GM19467 (cell line): ENCODE data around the gene VSIG10L.

Experiments
- ATAC-seq: cut with Tn5 transposase; IDR thresholded peaks from one replicate; pipeline ENCODE4 v1.9.1; 2021; ENCODE audit warnings: mild to moderate bottlenecking, moderate library complexity; ENCODE audit not compliant: unreplicated experiment

Gene VSIG10L

GRCh38 chr19:51341976-51342580, at the start of gene VSIG10L:
Gene VSIG10L, minus strand, starts transcription at chr19:51342139. Its CDS starts 15 bp downstream, at chr19:51342124.
- no peak for ATAC-seq

- ATAC-seq, result no peak
These were observed 49.2 kb upstream of the VSIG10L start for GRCh38 chr19:51391073-51391611.

- ATAC-seq, result no peak
These were observed 47.2 kb upstream of the VSIG10L start for GRCh38 chr19:51389143-51389542.

GRCh38 chr19:51387924-51388389, 46.0 kb upstream of the VSIG10L start, which contains the start of gene LIM2:
Gene LIM2, minus strand, starts transcription at chr19:51387974. Its CDS starts 531 bp downstream, at chr19:51387443.
- no peak for ATAC-seq

- no peak for ATAC-seq
These were observed 45.1 kb upstream of the VSIG10L start for GRCh38 chr19:51386882-51387520.

- no peak for ATAC-seq
These were observed 40.1 kb upstream of the VSIG10L start for GRCh38 chr19:51382004-51382403.

- ATAC-seq, result no peak
These were observed 38.4 kb upstream of the VSIG10L start for GRCh38 chr19:51380379-51380778.

- no peak for ATAC-seq
These were observed 35.5 kb upstream of the VSIG10L start for GRCh38 chr19:51377422-51377821.

GRCh38 chr19:51375504-51376221, 33.7 kb upstream of the VSIG10L start:
- no peak for ATAC-seq

GRCh38 chr19:51372649-51373504, 30.9 kb upstream of the VSIG10L start, which contains the start of gene NKG7:
Gene NKG7, minus strand, starts transcription at chr19:51372654. Its CDS starts 119 bp downstream, at chr19:51372535.
- ATAC-seq, result no peak

- ATAC-seq, result no peak
These were observed 30.2 kb upstream of the VSIG10L start for GRCh38 chr19:51372021-51372648.

- ATAC-seq, result no peak
These were observed 29.3 kb upstream of the VSIG10L start for GRCh38 chr19:51371186-51371690.

GRCh38 chr19:51370230-51370629, 28.3 kb upstream of the VSIG10L start:
- ATAC-seq, result no peak

GRCh38 chr19:51368366-51369282, 26.7 kb upstream of the VSIG10L start, which contains the start of gene CLDND2:
Gene CLDND2, minus strand, starts transcription at chr19:51369003. Its CDS starts 426 bp downstream, at chr19:51368577.
- ATAC-seq, result no peak

GRCh38 chr19:51367565-51368365, 25.8 kb upstream of the VSIG10L start:
- ATAC-seq, result peak; percentile 62

- no peak for ATAC-seq
These were observed 25.3 kb upstream of the VSIG10L start for GRCh38 chr19:51367255-51367564.

GRCh38 chr19:51366389-51367254, 24.7 kb upstream of the VSIG10L start:
- ATAC-seq, result peak; percentile 48
